ENCODE data around the gene MAT1A. TPM values are rescaled to one million over a fixed set of nuclear protein-coding genes. Genes with fewer than 3 reads are reported as not detected.

The MAT1A gene
- total RNA-seq, 1 donor from 2014 or later, result 0.38 TPM

GRCh38 chr10:80274396-80275134 lies 14.9 kb downstream of the MAT1A start:
- H3K36me3 ChIP-seq (ENCODE audit: control insufficient read depth, insufficient read depth, low read length), result no peaks in the 10 kb centered on the region
- no peak overlapping the region for H3K4me3 ChIP-seq (ENCODE audit: low read depth, low read length)
- H3K27me3 ChIP-seq (ENCODE audit: control insufficient read depth, insufficient read depth, low read length), result no peaks in the 10 kb centered on the region
- no peak for TF ChIP-seq CTCF (IDR thresholded peaks at IDR 0.05; ENCODE audit: insufficient read depth, low read length, poor library complexity, severe bottlenecking)
- DNase-seq (ENCODE audit: low read depth), result no peak

- DNase-seq (ENCODE audit: low read depth), result no peak
- Histone ChIP-seq H3K27me3 (ENCODE audit: control insufficient read depth, insufficient read depth, low read length) (no peaks in the 10 kb centered on the region), H3K4me3 (ENCODE audit: low read depth, low read length) (no peak overlapping the region), H3K36me3 (ENCODE audit: control insufficient read depth, insufficient read depth, low read length) (no peaks in the 10 kb centered on the region)
- no peak for TF ChIP-seq CTCF (IDR thresholded peaks at IDR 0.05; ENCODE audit: insufficient read depth, low read length, poor library complexity, severe bottlenecking)
Observed at GRCh38 chr10:80273523-80274170, 15.8 kb downstream of the MAT1A start.

- no peak for DNase-seq (ENCODE audit: low read depth)
- no peak for TF ChIP-seq CTCF (IDR thresholded peaks at IDR 0.05; ENCODE audit: insufficient read depth, low read length, poor library complexity, severe bottlenecking)
- Histone ChIP-seq H3K36me3 (ENCODE audit: control insufficient read depth, insufficient read depth, low read length) (no peaks in the 10 kb centered on the region), H3K4me3 (ENCODE audit: low read depth, low read length) (no peak overlapping the region), H3K27me3 (ENCODE audit: control insufficient read depth, insufficient read depth, low read length) (no peaks in the 10 kb centered on the region)
Observed at GRCh38 chr10:80272793-80273522, 16.5 kb downstream of the MAT1A start.

GRCh38 chr10:80271416-80271815 lies 18.0 kb downstream of the MAT1A start:
- Histone ChIP-seq H3K4me3 (ENCODE audit: low read depth, low read length) (no peak overlapping the region), H3K27me3 (ENCODE audit: control insufficient read depth, insufficient read depth, low read length) (no peaks in the 10 kb centered on the region), H3K36me3 (ENCODE audit: control insufficient read depth, insufficient read depth, low read length) (no peaks in the 10 kb centered on the region)
- no peak for TF ChIP-seq CTCF (IDR thresholded peaks at IDR 0.05; ENCODE audit: insufficient read depth, low read length, poor library complexity, severe bottlenecking)
- DNase-seq (ENCODE audit: low read depth), result no peak

GRCh38 chr10:80270887-80271286 lies 18.6 kb downstream of the MAT1A start:
- DNase-seq (ENCODE audit: low read depth), result no peak
- no peak overlapping the region for H3K4me3 ChIP-seq (ENCODE audit: low read depth, low read length)
- no peak for TF ChIP-seq CTCF (IDR thresholded peaks at IDR 0.05; ENCODE audit: insufficient read depth, low read length, poor library complexity, severe bottlenecking)
- H3K36me3 ChIP-seq (ENCODE audit: control insufficient read depth, insufficient read depth, low read length), result no peaks in the 10 kb centered on the region
- H3K27me3 ChIP-seq (ENCODE audit: control insufficient read depth, insufficient read depth, low read length), result no peaks in the 10 kb centered on the region
